ENCODE data around the gene MAP3K1.
"Not testable (repeated sequence)": the region's sequence is repeated elsewhere in the genome, so short reads cannot be mapped to it uniquely, and the experiment has no call there.

DNA sequence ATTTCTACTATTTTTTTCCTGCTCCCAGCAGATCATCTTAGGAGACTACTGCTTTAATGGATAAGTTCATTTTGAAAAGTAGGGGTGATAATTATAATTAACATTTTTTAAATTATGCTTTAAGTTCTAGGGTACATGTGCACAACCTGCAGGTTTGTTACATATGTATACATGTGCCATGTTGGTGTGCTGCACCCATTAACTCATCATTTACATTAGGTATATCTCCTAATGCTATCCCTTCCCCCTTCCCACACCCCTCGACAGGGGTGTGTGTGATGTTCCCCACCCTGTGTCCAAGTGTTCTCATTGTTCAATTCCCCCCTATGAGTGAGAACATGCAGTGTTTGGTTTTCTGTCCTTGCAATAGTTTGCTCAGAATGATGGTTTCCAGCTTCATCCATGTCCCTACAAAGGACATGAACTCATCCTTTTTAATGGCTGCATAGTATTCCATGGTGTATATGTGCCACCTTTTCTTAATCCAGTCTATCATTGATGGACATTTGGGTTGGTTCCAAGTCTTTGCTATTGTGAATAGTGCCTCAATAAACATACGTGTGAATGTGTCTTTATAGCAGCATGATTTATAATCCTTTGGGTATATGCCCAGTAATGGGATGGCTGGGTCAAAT lies 39.0 kb upstream of the MAP3K1 start:
- TF ChIP-seq, protein P1, sequence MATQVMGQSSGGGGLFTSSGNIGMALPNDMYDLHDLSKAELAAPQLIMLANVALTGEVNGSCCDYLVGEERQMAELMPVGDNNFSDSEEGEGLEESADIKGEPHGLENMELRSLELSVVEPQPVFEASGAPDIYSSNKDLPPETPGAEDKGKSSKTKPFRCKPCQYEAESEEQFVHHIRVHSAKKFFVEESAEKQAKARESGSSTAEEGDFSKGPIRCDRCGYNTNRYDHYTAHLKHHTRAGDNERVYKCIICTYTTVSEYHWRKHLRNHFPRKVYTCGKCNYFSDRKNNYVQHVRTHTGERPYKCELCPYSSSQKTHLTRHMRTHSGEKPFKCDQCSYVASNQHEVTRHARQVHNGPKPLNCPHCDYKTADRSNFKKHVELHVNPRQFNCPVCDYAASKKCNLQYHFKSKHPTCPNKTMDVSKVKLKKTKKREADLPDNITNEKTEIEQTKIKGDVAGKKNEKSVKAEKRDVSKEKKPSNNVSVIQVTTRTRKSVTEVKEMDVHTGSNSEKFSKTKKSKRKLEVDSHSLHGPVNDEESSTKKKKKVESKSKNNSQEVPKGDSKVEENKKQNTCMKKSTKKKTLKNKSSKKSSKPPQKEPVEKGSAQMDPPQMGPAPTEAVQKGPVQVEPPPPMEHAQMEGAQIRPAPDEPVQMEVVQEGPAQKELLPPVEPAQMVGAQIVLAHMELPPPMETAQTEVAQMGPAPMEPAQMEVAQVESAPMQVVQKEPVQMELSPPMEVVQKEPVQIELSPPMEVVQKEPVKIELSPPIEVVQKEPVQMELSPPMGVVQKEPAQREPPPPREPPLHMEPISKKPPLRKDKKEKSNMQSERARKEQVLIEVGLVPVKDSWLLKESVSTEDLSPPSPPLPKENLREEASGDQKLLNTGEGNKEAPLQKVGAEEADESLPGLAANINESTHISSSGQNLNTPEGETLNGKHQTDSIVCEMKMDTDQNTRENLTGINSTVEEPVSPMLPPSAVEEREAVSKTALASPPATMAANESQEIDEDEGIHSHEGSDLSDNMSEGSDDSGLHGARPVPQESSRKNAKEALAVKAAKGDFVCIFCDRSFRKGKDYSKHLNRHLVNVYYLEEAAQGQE (tag by site-specific recombination; IDR thresholded peaks at IDR 0.05), result not testable (repeated sequence)
- not testable (repeated sequence) for TF ChIP-seq ZBTB8A (tag by site-specific recombination; IDR thresholded peaks at IDR 0.05); YY1 (tag by site-specific recombination; IDR thresholded peaks at IDR 0.05); GLI2 (tag by site-specific recombination; IDR thresholded peaks at IDR 0.05; ENCODE audit: borderline replicate concordance, low read depth)
- TF ChIP-seq, protein P2, sequence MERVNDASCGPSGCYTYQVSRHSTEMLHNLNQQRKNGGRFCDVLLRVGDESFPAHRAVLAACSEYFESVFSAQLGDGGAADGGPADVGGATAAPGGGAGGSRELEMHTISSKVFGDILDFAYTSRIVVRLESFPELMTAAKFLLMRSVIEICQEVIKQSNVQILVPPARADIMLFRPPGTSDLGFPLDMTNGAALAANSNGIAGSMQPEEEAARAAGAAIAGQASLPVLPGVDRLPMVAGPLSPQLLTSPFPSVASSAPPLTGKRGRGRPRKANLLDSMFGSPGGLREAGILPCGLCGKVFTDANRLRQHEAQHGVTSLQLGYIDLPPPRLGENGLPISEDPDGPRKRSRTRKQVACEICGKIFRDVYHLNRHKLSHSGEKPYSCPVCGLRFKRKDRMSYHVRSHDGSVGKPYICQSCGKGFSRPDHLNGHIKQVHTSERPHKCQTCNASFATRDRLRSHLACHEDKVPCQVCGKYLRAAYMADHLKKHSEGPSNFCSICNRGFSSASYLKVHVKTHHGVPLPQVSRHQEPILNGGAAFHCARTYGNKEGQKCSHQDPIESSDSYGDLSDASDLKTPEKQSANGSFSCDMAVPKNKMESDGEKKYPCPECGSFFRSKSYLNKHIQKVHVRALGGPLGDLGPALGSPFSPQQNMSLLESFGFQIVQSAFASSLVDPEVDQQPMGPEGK (tag by site-specific recombination; IDR thresholded peaks at IDR 0.05), result not testable (repeated sequence)
